ENCODE measurements around the gene SOWAHD. TPM values are rescaled to one million over a fixed set of nuclear protein-coding genes. Genes with fewer than 3 reads are reported as not detected.
A peak's percentile ranks its signal among the peaks of the same experiment; 100 is the strongest.
"Not testable (repeated sequence)": the region's sequence is repeated elsewhere in the genome, so short reads cannot be mapped to it uniquely, and the experiment has no call there.

The SOWAHD gene
- total RNA-seq, 2 donors from 2014 or later, result 0.46 to 0.50 TPM

DNA sequence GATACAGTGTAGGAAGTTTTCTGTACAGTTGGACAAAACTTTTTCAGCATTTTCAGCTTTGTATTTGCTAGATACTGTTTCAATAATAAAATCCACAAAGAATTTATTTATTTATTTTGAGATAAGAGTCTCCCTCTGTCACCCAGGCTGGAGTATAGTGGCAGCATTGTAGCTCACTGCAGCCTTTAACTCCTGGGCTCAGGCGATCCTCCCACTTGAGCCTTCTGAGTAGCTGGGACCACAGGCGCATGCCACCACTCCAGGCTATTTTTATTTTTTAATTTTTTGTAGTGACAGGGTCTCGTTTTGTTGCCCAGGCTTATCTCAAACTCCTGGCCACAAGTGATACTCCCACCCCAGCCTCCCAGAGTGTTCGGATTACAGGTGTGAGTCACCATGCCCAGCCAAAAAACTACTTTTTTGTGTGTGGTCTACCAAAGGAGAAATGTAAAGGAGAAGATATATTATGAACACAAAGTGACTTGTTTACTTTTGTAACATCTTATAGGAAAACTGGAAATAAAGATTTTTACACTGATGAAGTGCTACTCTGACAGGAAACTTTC is 13.0 kb upstream of the SOWAHD start:
- Mint-ChIP-seq H3K36me3 (ENCODE audit: insufficient read depth in 2 of 2) (no peaks in the 10 kb centered on the region), H3K9me3 (no peaks in the 10 kb centered on the region), H3K4me1 (ENCODE audit: low read depth) (no peaks in the 10 kb centered on the region), H3K27ac (no peak overlapping the region), H3K4me3 (no peak overlapping the region), H3K27me3 (ENCODE audit: low read depth) (peaks cover 6% of the 10 kb centered on the region)
- ATAC-seq (replicated peaks in 1 of 2) (no peak), DNase-seq (no peak)

DNA sequence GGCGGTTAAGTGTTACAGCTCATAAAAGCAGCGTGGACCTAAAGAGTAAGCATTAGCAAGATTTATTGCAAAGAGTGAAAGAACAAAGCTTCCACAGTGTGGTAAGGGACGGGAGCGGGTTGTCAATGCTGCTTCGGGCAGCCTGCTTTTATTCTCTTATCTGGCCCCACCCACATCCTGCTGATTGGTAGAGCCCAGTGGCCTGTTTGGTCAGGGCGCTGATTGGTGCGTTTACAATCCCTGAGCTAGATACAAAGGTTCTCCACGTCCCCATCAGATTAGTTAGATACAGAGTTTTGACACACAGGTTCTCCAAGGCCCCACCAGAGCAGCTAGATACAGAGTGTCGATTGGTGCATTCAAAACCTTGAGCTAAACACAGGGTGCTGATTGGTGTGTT is 8.3 kb upstream of the SOWAHD start:
- peaks cover 20% of the 10 kb centered on the region for H3K4me1 Mint-ChIP-seq (ENCODE audit: low read depth)
- peak overlapping the region; percentile 15 to 32 for H3K4me3 Mint-ChIP-seq
- H3K27ac Mint-ChIP-seq; ATAC-seq (replicated peaks in 1 of 2); H3K9me3 Mint-ChIP-seq; H3K27me3 Mint-ChIP-seq (ENCODE audit: low read depth); H3K36me3 Mint-ChIP-seq (ENCODE audit: insufficient read depth in 2 of 2); DNase-seq: not testable (repeated sequence)

DNA sequence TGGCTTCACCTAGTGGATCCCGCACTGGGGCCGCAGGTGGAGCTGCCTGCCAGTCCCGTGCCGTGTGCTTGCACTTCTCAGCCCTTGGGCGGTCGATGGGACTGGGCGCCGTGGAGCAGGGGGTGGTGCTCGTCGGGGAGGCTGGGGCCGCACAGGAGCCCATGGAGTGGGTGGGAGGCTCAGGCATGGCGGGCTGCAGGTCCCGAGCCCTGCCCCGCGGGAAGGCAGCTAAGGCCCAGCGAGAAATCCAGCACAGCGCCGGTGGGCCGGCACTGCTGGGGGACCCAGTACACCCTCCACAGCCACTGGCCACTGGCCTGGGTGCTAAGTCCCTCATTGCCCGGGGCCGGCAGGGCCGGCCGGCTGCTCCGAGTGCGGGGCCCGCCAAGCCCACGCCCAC is 7.6 kb upstream of the SOWAHD start:
- H3K4me3 Mint-ChIP-seq; DNase-seq; H3K27ac Mint-ChIP-seq; H3K36me3 Mint-ChIP-seq (ENCODE audit: insufficient read depth in 2 of 2); H3K9me3 Mint-ChIP-seq; H3K27me3 Mint-ChIP-seq (ENCODE audit: low read depth); ATAC-seq (replicated peaks in 1 of 2): not testable (repeated sequence)
- peaks cover 27% of the 10 kb centered on the region for H3K4me1 Mint-ChIP-seq (ENCODE audit: low read depth)

DNA sequence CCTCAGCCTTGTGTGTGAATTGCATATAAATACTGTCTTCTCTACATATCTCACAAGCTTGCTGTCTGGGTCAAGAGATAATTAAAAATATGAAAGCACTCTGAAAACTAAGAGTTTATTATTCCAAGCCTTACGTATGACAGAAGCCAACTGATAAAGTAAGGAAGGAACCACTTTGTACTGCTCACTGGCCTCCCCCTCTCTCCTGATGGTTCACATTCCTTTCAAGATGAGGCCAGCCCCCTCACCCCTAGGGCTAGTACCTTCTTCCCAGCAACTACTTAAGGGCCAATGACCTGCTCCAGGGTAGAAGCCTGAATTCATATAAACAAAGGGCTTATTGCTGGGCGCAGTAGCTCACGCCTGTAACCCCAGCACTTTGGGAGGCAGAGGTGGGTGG is 5.4 kb upstream of the SOWAHD start:
- peaks cover 8% of the 10 kb centered on the region for H3K27me3 Mint-ChIP-seq (ENCODE audit: low read depth)
- no peaks in the 10 kb centered on the region for H3K36me3 Mint-ChIP-seq (ENCODE audit: insufficient read depth in 2 of 2)

DNA sequence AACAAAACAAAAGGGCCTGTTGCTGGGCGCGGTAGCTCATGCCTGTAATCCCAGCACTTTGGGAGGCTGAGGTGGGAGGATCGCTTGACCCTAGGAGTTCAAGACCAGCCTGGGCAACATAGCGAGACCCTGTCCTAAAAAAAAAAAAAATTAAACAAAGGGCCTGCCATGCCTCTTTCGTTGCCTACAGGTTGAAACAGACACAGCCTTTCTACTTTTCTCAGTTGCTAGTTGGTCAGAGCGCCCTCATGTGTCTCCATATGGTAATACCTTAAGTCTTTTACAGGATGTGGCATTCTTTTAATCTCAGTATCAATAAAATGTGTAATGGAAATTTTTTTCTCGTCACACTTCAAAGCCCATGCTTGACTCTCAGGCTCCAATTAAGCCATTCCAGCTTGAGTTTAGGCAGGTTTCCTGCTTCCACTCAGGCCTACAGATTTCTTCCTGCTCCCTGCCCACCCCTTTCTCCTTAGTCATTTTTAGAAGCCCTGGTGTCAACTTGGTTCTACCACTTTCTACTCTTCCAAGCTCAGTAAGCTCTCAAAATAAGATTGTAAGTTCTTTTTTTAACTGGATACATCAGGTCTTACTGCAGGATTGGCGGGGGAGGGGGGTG is 4.6 kb upstream of the SOWAHD start:
- Mint-ChIP-seq H3K4me3 (peak overlapping the region in 1 of 2 donors; percentile 73), H3K27me3 (ENCODE audit: low read depth) (peaks cover 8% of the 10 kb centered on the region), H3K36me3 (ENCODE audit: insufficient read depth in 2 of 2) (no peaks in the 10 kb centered on the region), H3K9me3 (no peaks in the 10 kb centered on the region), H3K27ac (peak overlapping the region; percentile 86), H3K4me1 (ENCODE audit: low read depth) (peaks cover 49% of the 10 kb centered on the region)
- ATAC-seq (replicated peaks in 1 of 2), result peak; percentile 18 to 29
- DNase-seq, result peak; percentile 59 to 65

More for the DNA sequence above, 5.4 kb upstream of the SOWAHD start:
- ATAC-seq (replicated peaks in 1 of 2) (no peak), DNase-seq (no peak)
- Mint-ChIP-seq H3K9me3 (no peaks in the 10 kb centered on the region), H3K4me1 (ENCODE audit: low read depth) (peaks cover 49% of the 10 kb centered on the region), H3K4me3 (no peak overlapping the region), H3K27ac (peak overlapping the region; percentile 86)

DNA sequence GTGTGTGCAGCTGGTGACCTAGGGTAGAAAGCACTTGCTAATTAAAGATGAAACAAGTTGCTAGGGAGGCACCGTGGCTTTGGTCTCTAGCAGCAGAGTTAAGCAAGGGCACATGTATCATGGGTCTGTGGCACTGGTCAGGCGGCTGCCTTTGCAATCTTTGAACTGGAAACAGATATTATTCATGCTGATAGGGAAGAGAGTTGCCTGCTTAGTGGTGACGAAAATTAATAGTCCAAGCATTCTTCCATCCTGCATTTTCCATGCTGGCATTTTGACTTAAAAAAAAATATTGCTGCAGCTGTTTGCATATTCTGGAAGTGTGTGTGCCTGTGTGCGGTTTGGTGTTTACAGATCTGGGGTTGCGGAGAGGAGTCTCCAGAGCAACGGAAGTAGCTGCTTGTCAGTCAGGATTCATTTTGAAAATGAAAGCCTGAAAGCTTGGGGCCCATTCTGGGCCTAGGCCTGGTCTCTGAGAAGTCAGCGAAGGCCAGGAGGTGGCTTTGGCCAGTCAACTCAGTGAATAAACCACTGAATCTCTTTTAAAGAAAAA is 2.3 kb upstream of the SOWAHD start:
- ATAC-seq (replicated peaks in 1 of 2) (peak; percentile 79 to 84), DNase-seq (peak; percentile 69 to 81)
- Mint-ChIP-seq H3K36me3 (ENCODE audit: insufficient read depth in 2 of 2) (no peaks in the 10 kb centered on the region), H3K27ac (peak overlapping the region; percentile 98), H3K4me3 (peak overlapping the region; percentile 76 to 97), H3K4me1 (ENCODE audit: low read depth) (peaks cover 54% of the 10 kb centered on the region), H3K27me3 (ENCODE audit: low read depth) (peaks cover 8% of the 10 kb centered on the region), H3K9me3 (no peaks in the 10 kb centered on the region)

DNA sequence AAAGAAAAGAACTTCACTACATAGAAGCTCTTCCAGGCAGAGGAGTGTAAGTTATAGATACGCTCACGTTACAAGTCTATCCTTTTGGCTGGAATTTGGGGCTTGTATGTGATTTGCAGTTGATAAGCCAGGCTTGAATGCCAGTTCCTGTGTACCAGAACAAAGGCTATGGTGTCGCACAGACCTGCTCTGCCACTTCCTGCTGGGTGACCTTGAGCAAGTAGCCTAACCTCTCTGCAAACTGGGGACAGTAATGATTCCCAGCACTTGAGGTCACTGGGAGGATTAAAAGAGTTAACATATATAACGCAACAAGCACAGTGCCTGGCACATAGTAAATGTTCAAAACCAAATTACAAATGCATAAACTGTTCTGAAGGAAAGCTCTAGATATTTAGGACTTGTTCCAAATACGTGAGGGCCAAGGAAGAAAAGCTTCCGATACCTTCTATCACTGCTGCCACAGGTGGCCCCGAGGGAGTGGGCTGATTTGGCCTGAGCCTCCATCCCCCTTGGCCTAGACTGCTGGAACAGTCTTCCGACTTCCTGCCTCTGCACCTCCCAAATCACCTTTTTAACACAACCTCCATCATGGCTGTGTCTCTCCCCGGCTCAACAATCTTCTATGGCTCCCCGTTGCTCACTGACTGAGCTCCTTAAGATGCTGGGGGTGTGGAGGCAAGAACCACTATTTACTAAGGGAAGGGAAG is 1.3 kb upstream of the SOWAHD start:
- Mint-ChIP-seq H3K27me3 (ENCODE audit: low read depth) (peaks cover 8% of the 10 kb centered on the region), H3K4me3 (peak overlapping the region; percentile 76 to 97), H3K36me3 (ENCODE audit: insufficient read depth in 2 of 2) (no peaks in the 10 kb centered on the region), H3K27ac (peak overlapping the region; percentile 98), H3K9me3 (no peaks in the 10 kb centered on the region), H3K4me1 (ENCODE audit: low read depth) (peaks cover 54% of the 10 kb centered on the region)
- no peak for ATAC-seq (replicated peaks in 1 of 2)
- no peak for DNase-seq

DNA sequence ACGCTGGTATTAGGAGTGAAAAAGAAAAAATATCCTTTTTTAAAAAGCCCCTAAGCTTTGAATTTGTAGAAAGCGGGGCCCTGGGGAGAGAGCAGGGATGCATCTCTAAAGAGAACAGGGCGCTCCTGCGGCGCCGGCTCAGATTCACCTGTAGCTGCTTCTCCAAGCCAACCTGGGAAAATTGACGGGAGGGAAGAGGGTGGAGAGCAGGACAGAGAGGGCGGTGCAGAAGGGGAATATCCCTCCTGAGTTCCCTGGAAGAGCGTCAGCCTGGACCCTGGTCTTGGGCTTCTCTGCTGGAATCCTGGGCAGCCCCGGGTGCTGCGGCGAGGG is 776 bp upstream of the SOWAHD start:
- no peak for ATAC-seq (replicated peaks in 1 of 2)
- no peaks in the 10 kb centered on the region for H3K9me3 Mint-ChIP-seq
- peak overlapping the region; percentile 76 to 97 for H3K4me3 Mint-ChIP-seq
- no peak for DNase-seq
- no peaks in the 10 kb centered on the region for H3K36me3 Mint-ChIP-seq (ENCODE audit: insufficient read depth in 2 of 2)
- H3K27me3 Mint-ChIP-seq (ENCODE audit: low read depth), result peaks cover 8% of the 10 kb centered on the region
- peaks cover 54% of the 10 kb centered on the region for H3K4me1 Mint-ChIP-seq (ENCODE audit: low read depth)
- H3K27ac Mint-ChIP-seq, result no peak overlapping the region

DNA sequence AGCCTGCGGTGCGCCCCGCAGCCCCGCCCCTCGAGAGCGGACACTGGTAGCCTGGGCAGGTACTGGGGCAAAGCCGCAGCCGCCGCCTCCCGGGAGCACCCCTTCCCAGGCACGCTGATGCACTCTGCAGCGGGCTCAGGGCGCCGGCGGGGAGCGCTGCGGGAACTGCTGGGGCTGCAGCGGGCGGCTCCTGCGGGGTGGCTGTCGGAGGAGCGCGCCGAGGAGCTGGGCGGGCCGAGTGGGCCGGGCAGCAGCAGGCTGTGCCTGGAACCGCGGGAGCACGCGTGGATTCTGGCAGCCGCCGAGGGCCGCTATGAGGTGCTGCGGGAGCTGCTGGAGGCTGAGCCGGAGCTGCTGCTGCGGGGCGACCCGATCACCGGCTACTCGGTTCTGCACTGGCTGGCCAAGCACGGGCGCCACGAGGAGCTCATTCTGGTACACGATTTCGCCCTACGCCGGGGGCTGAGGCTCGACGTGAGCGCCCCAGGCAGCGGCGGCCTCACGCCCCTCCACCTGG is 401 bp downstream of the SOWAHD start:
- no peaks in the 10 kb centered on the region for H3K36me3 Mint-ChIP-seq (ENCODE audit: insufficient read depth in 2 of 2)
- H3K9me3 Mint-ChIP-seq, result no peaks in the 10 kb centered on the region
- H3K4me3 Mint-ChIP-seq, result peak overlapping the region; percentile 67 to 77
- peaks cover 54% of the 10 kb centered on the region for H3K4me1 Mint-ChIP-seq (ENCODE audit: low read depth)
- H3K27me3 Mint-ChIP-seq (ENCODE audit: low read depth), result peaks cover 13% of the 10 kb centered on the region
- ATAC-seq (replicated peaks in 1 of 2) (peak; percentile 19 to 43), DNase-seq (peak; percentile 40 to 43)
- no peak overlapping the region for H3K27ac Mint-ChIP-seq

DNA sequence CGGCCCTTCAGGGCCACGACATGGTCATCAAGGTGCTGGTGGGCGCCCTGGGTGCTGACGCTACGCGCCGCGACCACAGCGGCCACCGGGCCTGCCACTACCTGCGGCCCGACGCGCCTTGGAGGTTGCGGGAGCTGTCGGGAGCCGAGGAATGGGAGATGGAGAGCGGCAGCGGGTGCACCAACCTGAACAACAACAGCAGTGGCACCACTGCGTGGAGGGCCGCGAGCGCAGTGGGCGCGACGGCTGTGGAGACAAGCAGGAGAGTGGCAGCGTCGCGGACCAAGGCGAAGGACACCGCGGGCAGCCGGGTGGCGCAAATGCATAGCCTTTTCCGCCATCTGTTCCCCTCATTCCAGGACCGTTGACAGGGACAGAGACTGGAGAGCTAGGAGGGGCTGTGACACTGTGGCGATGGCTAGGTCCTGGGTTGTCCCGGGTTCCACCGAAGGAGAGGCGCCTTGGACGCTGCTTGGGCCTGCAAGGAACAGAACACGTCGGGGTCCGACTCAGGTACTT is 919 bp downstream of the SOWAHD start:
- Mint-ChIP-seq H3K36me3 (ENCODE audit: insufficient read depth in 2 of 2) (no peaks in the 10 kb centered on the region), H3K4me3 (peak overlapping the region; percentile 67 to 77), H3K4me1 (ENCODE audit: low read depth) (peaks cover 49% of the 10 kb centered on the region), H3K27me3 (ENCODE audit: low read depth) (peaks cover 13% of the 10 kb centered on the region), H3K9me3 (no peaks in the 10 kb centered on the region), H3K27ac (no peak overlapping the region)
- ATAC-seq (replicated peaks in 1 of 2) (no peak), DNase-seq (no peak)

DNA sequence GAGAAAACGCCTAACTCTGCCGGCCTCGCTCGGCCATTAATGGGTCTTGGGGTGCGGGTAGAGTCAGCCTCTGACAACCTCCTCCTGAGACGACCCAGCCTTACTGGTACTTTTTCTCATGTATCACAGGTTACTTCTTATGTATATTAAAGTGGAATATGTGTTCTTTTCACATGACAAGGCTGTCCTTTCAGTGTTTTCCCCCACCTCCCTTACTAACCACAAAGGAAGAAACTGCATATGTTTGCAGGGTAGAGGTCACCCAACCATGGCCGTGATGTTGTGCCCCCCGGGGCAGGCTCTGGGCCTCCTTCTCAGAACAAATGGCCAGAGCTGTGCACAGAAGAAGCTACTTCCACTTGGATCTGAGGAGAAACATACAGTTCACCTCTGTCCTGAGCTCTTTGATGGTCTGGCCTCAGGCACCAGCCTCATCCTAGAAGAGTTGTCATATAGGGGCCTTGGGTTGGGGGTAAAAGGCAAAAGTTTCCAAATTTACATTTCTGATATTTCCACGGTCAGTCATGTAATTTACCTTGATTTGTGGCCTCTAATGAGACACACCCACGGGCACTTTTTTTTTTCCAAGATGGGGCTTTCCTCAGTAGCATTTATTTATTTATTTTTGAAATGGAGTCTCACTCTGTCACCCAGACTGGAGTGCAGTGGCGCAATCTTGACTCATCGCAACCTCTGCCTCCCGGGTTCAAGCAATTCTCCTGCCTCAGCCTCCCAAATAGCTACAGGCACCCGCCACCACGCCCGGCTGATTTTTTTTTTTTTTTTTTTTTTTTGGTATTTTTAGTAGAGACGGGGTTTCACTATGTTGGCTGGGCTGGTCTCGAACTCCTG is 1.9 kb downstream of the SOWAHD start:
- Mint-ChIP-seq H3K36me3 (ENCODE audit: insufficient read depth in 2 of 2) (no peaks in the 10 kb centered on the region), H3K9me3 (no peaks in the 10 kb centered on the region), H3K4me1 (ENCODE audit: low read depth) (peaks cover 40% of the 10 kb centered on the region), H3K27me3 (ENCODE audit: low read depth) (peaks cover 13% of the 10 kb centered on the region), H3K4me3 (peak overlapping the region; percentile 29 to 67), H3K27ac (no peak overlapping the region)
- DNase-seq, result no peak
- ATAC-seq (replicated peaks in 1 of 2), result no peak

DNA sequence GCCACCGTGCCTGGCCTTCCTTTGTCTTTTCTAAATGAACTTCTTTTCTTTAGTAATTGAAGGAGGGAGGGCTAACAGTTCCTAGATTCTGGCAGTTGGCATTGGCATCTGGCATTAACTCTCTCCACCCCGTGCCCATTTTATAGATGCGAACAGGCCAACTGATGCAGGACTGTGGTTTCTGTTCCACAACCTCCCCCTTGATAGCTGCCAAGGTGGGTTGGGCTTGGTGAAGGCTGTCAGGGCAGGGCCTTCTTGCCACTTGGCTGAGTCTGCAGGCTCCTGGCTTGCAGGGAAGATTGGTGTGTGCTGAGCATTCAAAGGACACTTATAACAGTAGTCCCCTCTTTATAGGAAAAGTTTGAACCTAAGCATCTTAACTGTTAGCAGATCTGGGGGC is 4.3 kb downstream of the SOWAHD start:
- H3K36me3 Mint-ChIP-seq (ENCODE audit: insufficient read depth in 2 of 2), result no peaks in the 10 kb centered on the region
- no peak overlapping the region for H3K27ac Mint-ChIP-seq
- peaks cover 7% of the 10 kb centered on the region for H3K27me3 Mint-ChIP-seq (ENCODE audit: low read depth)
- peaks cover 15% of the 10 kb centered on the region for H3K4me1 Mint-ChIP-seq (ENCODE audit: low read depth)
- no peak for DNase-seq
- ATAC-seq (replicated peaks in 1 of 2), result no peak
- no peak overlapping the region for H3K4me3 Mint-ChIP-seq
- no peaks in the 10 kb centered on the region for H3K9me3 Mint-ChIP-seq
